Activated naive CD8-positive, alpha-beta T cell (primary cell): ENCODE data around the gene TEX26.

Source experiments
- H3K27ac Mint-ChIP-seq: one replicate; pipeline ENCODE4 v1.8.0; 2021; ENCODE audit warnings: mixed read lengths
- H3K27me3 Mint-ChIP-seq: one replicate; pipeline ENCODE4 v1.8.0; 2021; ENCODE audit warnings: mixed read lengths
- H3K36me3 Mint-ChIP-seq: one replicate; pipeline ENCODE4 v1.8.0; 2021; ENCODE audit warnings: mixed read lengths
- H3K4me1 Mint-ChIP-seq: one replicate; pipeline ENCODE4 v1.8.0; 2021; ENCODE audit warnings: low read depth, mixed read lengths
- H3K4me3 Mint-ChIP-seq: one replicate; pipeline ENCODE4 v1.8.0; 2021; ENCODE audit warnings: mild to moderate bottlenecking, mixed read lengths
- H3K9me3 Mint-ChIP-seq: one replicate; pipeline ENCODE4 v1.8.0; 2021; ENCODE audit warnings: low read depth, mixed read lengths

The TEX26 gene

GRCh38 chr13:30932481-30933353, at the start of gene TEX26:
TSS of gene TEX26 (plus strand) at chr13:30932656. CDS start at chr13:30932716, 60 bp downstream.
- H3K36me3 Mint-ChIP-seq = no peaks in the 10 kb centered on the region
- no peak within 1 kb of the TSS for H3K4me3 Mint-ChIP-seq
- peaks cover 4% of the 10 kb centered on the region for H3K9me3 Mint-ChIP-seq
- H3K27me3 Mint-ChIP-seq = peaks cover 34% of the 10 kb centered on the region
- no peaks in the 10 kb centered on the region for H3K4me1 Mint-ChIP-seq
- H3K27ac Mint-ChIP-seq = no peak within 1 kb of the TSS

GRCh38 chr13:30882996-30883766, 49.3 kb upstream of the TEX26 start:
- Mint-ChIP-seq H3K9me3 (peaks cover 9% of the 10 kb centered on the region), H3K4me1 (peaks cover 11% of the 10 kb centered on the region), H3K27ac (no peak overlapping the region), H3K4me3 (no peak overlapping the region), H3K36me3 (peaks cover 5% of the 10 kb centered on the region), H3K27me3 (peaks cover 12% of the 10 kb centered on the region)

- Mint-ChIP-seq H3K4me3 (no peak overlapping the region), H3K36me3 (peaks cover 7% of the 10 kb centered on the region), H3K4me1 (peaks cover 11% of the 10 kb centered on the region), H3K27me3 (peaks cover 12% of the 10 kb centered on the region), H3K27ac (no peak overlapping the region), H3K9me3 (peaks cover 9% of the 10 kb centered on the region)
Observed at GRCh38 chr13:30884543-30884942, 47.9 kb upstream of the TEX26 start.

GRCh38 chr13:30889196-30889690, 43.2 kb upstream of the TEX26 start:
- Mint-ChIP-seq H3K4me3 (no peak overlapping the region), H3K9me3 (peaks cover 5% of the 10 kb centered on the region), H3K27me3 (peaks cover 12% of the 10 kb centered on the region), H3K4me1 (peaks cover 9% of the 10 kb centered on the region), H3K36me3 (peaks cover 4% of the 10 kb centered on the region), H3K27ac (no peak overlapping the region)

- Mint-ChIP-seq H3K4me3 (no peak overlapping the region), H3K36me3 (peaks cover 2% of the 10 kb centered on the region), H3K9me3 (no peaks in the 10 kb centered on the region), H3K27ac (no peak overlapping the region), H3K27me3 (peaks cover 19% of the 10 kb centered on the region), H3K4me1 (no peaks in the 10 kb centered on the region)
Observed at GRCh38 chr13:30892966-30893365, 39.5 kb upstream of the TEX26 start.

- H3K4me1 Mint-ChIP-seq = peaks cover 7% of the 10 kb centered on the region
- no peaks in the 10 kb centered on the region for H3K36me3 Mint-ChIP-seq
- no peaks in the 10 kb centered on the region for H3K9me3 Mint-ChIP-seq
- H3K27ac Mint-ChIP-seq = no peak overlapping the region
- H3K27me3 Mint-ChIP-seq = peaks cover 25% of the 10 kb centered on the region
- H3K4me3 Mint-ChIP-seq = no peak overlapping the region
Observed at GRCh38 chr13:30895773-30896172, 36.7 kb upstream of the TEX26 start.

- Mint-ChIP-seq H3K4me1 (peaks cover 7% of the 10 kb centered on the region), H3K4me3 (no peak overlapping the region), H3K27ac (no peak overlapping the region), H3K27me3 (peaks cover 25% of the 10 kb centered on the region), H3K9me3 (no peaks in the 10 kb centered on the region), H3K36me3 (no peaks in the 10 kb centered on the region)
Observed at GRCh38 chr13:30898070-30898469, 34.4 kb upstream of the TEX26 start.

- peaks cover 26% of the 10 kb centered on the region for H3K27me3 Mint-ChIP-seq
- peaks cover 7% of the 10 kb centered on the region for H3K4me1 Mint-ChIP-seq
- no peak overlapping the region for H3K4me3 Mint-ChIP-seq
- no peaks in the 10 kb centered on the region for H3K9me3 Mint-ChIP-seq
- H3K36me3 Mint-ChIP-seq = no peaks in the 10 kb centered on the region
- H3K27ac Mint-ChIP-seq = peak overlapping the region; percentile 36
Observed at GRCh38 chr13:30898678-30899241, 33.7 kb upstream of the TEX26 start.

- peaks cover under 1% of the 10 kb centered on the region for H3K36me3 Mint-ChIP-seq
- H3K9me3 Mint-ChIP-seq = no peaks in the 10 kb centered on the region
- H3K4me3 Mint-ChIP-seq = no peak overlapping the region
- H3K4me1 Mint-ChIP-seq = peaks cover 9% of the 10 kb centered on the region
- H3K27ac Mint-ChIP-seq = no peak overlapping the region
- H3K27me3 Mint-ChIP-seq = peaks cover 41% of the 10 kb centered on the region
Observed at GRCh38 chr13:30900436-30900835, 32.0 kb upstream of the TEX26 start.

- Mint-ChIP-seq H3K27me3 (peaks cover 40% of the 10 kb centered on the region), H3K4me3 (no peak overlapping the region), H3K27ac (no peak overlapping the region), H3K4me1 (peaks cover 10% of the 10 kb centered on the region), H3K9me3 (no peaks in the 10 kb centered on the region), H3K36me3 (peaks cover 2% of the 10 kb centered on the region)
Observed at GRCh38 chr13:30900952-30901749, 31.3 kb upstream of the TEX26 start.

GRCh38 chr13:30904043-30904442, 28.4 kb upstream of the TEX26 start:
- no peak overlapping the region for H3K4me3 Mint-ChIP-seq
- no peak overlapping the region for H3K27ac Mint-ChIP-seq
- peaks cover 46% of the 10 kb centered on the region for H3K27me3 Mint-ChIP-seq
- H3K36me3 Mint-ChIP-seq = peaks cover 2% of the 10 kb centered on the region
- H3K9me3 Mint-ChIP-seq = no peaks in the 10 kb centered on the region
- H3K4me1 Mint-ChIP-seq = peaks cover 13% of the 10 kb centered on the region

- peaks cover 2% of the 10 kb centered on the region for H3K36me3 Mint-ChIP-seq
- no peaks in the 10 kb centered on the region for H3K9me3 Mint-ChIP-seq
- no peak within 1 kb of the TSS for H3K27ac Mint-ChIP-seq
- H3K4me1 Mint-ChIP-seq = peaks cover 8% of the 10 kb centered on the region
- peaks cover 44% of the 10 kb centered on the region for H3K27me3 Mint-ChIP-seq
- no peak within 1 kb of the TSS for H3K4me3 Mint-ChIP-seq
Observed at GRCh38 chr13:30905932-30906383, 26.5 kb upstream of the TEX26 start, which contains the start of gene MEDAG. TSS of gene MEDAG (plus strand) at chr13:30906271. CDS start at chr13:30906516, 245 bp downstream.

- Mint-ChIP-seq H3K4me3 (no peak overlapping the region), H3K27ac (no peak overlapping the region), H3K4me1 (peaks cover 8% of the 10 kb centered on the region), H3K9me3 (no peaks in the 10 kb centered on the region), H3K27me3 (peaks cover 41% of the 10 kb centered on the region), H3K36me3 (peaks cover 2% of the 10 kb centered on the region)
Observed at GRCh38 chr13:30906411-30907051, 25.9 kb upstream of the TEX26 start.
